GM19043 (cell line): ENCODE measurements around the gene PRND.

Source experiments
- ATAC-seq: cut with Tn5 transposase; IDR thresholded peaks from one replicate; pipeline ENCODE4 v1.9.1; 2021; ENCODE audit warnings: low read depth; ENCODE audit not compliant: unreplicated experiment

The PRND gene

GRCh38 chr20:4775322-4776078 is 53.8 kb downstream of the PRND start:
- no peak for ATAC-seq

GRCh38 chr20:4776079-4776630 is 54.4 kb downstream of the PRND start:
- no peak for ATAC-seq
